Pons (tissue), 1 donor: Measurements from ENCODE around the gene BMAL1.

Source experiments
- DNase-seq: peaks from one replicate; pipeline ENCODE4 v3.0.0-alpha.2; 2016; ENCODE audit warnings: low spot score

BMAL1 gene

GRCh38 chr11:13291361-13291760 lies 13.8 kb downstream of the BMAL1 start:
- no peak for DNase-seq

GRCh38 chr11:13291800-13292199 lies 14.2 kb downstream of the BMAL1 start:
- DNase-seq, result peak; percentile 53

GRCh38 chr11:13292970-13293369 lies 15.4 kb downstream of the BMAL1 start:
- DNase-seq, result no peak

- no peak for DNase-seq
These were observed 16.6 kb downstream of the BMAL1 start for GRCh38 chr11:13294178-13294577.

- no peak for DNase-seq
These were observed 17.4 kb downstream of the BMAL1 start for GRCh38 chr11:13294771-13295579.

GRCh38 chr11:13297308-13297916 lies 19.8 kb downstream of the BMAL1 start:
- no peak for DNase-seq

GRCh38 chr11:13297917-13298356 lies 20.3 kb downstream of the BMAL1 start:
- no peak for DNase-seq

- DNase-seq, result no peak
These were observed 21.2 kb downstream of the BMAL1 start for GRCh38 chr11:13298765-13299164.

- DNase-seq, result no peak
These were observed 23.9 kb downstream of the BMAL1 start for GRCh38 chr11:13301522-13301921.

GRCh38 chr11:13302420-13302958 lies 24.9 kb downstream of the BMAL1 start:
- no peak for DNase-seq

GRCh38 chr11:13303668-13304649 lies 26.4 kb downstream of the BMAL1 start:
- peak; percentile 44 for DNase-seq

- DNase-seq, result no peak
These were observed 27.2 kb downstream of the BMAL1 start for GRCh38 chr11:13304655-13305335.

GRCh38 chr11:13308704-13309103 lies 31.1 kb downstream of the BMAL1 start:
- no peak for DNase-seq

- DNase-seq, result no peak
These were observed 31.6 kb downstream of the BMAL1 start for GRCh38 chr11:13309156-13309555.

- DNase-seq, result no peak
These were observed 32.9 kb downstream of the BMAL1 start for GRCh38 chr11:13310443-13310842.

GRCh38 chr11:13311570-13311969 lies 34.0 kb downstream of the BMAL1 start:
- no peak for DNase-seq

GRCh38 chr11:13313005-13313819 lies 35.6 kb downstream of the BMAL1 start:
- DNase-seq, result no peak

- no peak for DNase-seq
These were observed 37.2 kb downstream of the BMAL1 start for GRCh38 chr11:13314676-13315394.

GRCh38 chr11:13315517-13316432 lies 38.2 kb downstream of the BMAL1 start:
- DNase-seq, result no peak
